Motor neuron (in vitro differentiated cells): ENCODE measurements around the gene DOCK2. TPM values are rescaled to one million over a fixed set of nuclear protein-coding genes. Genes with fewer than 3 reads are reported as not detected.
"Not testable (repeated sequence)": the region's sequence is repeated elsewhere in the genome, so short reads cannot be mapped to it uniquely, and the experiment has no call there.

Source experiments
- ATAC-seq, 8 experiments: fragments of 200-7000 bp; cut with Tn5 transposase; replicated peaks in 6 of 8; 2 replicates each; pipeline ENCODE4 v1.8.0; 2021; ENCODE audit warnings: mild to moderate bottlenecking in 8 of 8, moderate library complexity in 8 of 8
- H3K27ac ChIP-seq, 2 donors: fragments of 250-450 bp; sonication (Bioruptor Pico); 2 replicates each; pipeline ENCODE4 v1.9.0; 2021; ENCODE audit warnings: antibody characterized with exemption in 2 of 2, mild to moderate bottlenecking in 2 of 2, moderate library complexity in 1 of 2
- H3K4me1 ChIP-seq, 2 donors: fragments of 250-450 bp; sonication (Bioruptor Pico); replicated peaks in 1 of 2; 2 replicates each; pipeline ENCODE4 v1.6.1; 2021; ENCODE audit warnings: antibody characterized with exemption in 2 of 2, mild to moderate bottlenecking in 2 of 2, moderate library complexity in 1 of 2
- H3K4me3 ChIP-seq, 5 donors: fragments of 250-450 bp; sonication (Bioruptor Pico); 2 replicates each; pipeline ENCODE4 v1.9.0; 2021; ENCODE audit warnings: antibody characterized with exemption in 5 of 5, mild to moderate bottlenecking in 5 of 5, moderate library complexity in 4 of 5
- WGBS, 10 experiments: fragments of 450-650 bp; shearing (Covaris generic); methylation state at CpG; one replicate each; pipeline ENCODE4 v1.0.0; 2022; 5-methylcytosine and 5-hydroxymethylcytosine counted together
- in situ Hi-C, 9 experiments: fragments of 400-800 bp; cut with MboI; loops; one replicate each; pipeline ENCODE4 v1.15.0; 2021; ENCODE audit warnings: low sequenced_read_pairs in 9 of 9, low pct_unique_long_range_greater_than_20kb in 2 of 9; ENCODE audit not compliant: unreplicated experiment in 9 of 9
- total RNA-seq, 8 experiments: library from RNA; unstranded; fragments of 300-600 nt; gene quantifications; 2 replicates each; pipeline versions ENCODE4 v1.2.3 to v1.2.4, GENCODE V29; 2022

The DOCK2 gene
- total RNA-seq, 8 experiments from 2014 or later, result 0.18 to 105 (median 0.89) TPM

DNA sequence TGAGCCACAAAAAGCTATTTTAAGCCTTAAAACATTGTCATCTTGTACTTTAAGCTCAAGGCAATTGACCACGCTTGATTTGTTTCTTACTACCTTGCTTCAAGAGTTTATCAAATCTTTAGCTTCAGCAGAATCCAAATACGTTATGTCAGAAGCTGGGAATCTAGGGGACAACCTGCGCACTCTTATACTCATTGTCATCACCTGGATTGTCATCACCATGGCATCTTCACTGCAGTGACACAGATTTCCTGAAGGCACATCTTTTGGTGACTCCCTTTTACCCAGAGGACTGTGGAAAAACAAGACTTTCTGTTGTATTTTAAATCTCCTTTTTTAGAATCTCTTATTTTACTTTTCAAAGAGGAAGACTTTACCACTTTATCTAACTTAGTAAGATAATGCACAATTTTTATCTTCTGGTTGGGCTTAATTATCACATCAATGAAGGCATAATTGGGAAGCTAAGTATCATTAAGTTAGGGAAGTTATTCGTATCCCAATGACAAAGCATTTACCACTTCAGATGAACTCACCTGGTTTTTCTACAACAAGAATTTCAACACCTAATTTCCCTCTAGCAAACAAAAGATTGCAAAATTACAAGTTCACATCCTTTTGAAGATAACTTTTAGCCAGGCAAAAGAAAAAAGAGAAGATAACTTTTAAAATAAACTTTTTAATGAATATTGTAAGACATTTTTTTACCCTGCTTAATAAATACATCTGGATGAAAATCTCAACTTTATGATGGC is 162.0 kb downstream of the DOCK2 start:
- no peak overlapping the region for H3K4me3 ChIP-seq
- WGBS, 10 experiments, result 75 to 100% (median 87%) methylated on average over 2 to 4 of the region's 4 CpGs

DNA sequence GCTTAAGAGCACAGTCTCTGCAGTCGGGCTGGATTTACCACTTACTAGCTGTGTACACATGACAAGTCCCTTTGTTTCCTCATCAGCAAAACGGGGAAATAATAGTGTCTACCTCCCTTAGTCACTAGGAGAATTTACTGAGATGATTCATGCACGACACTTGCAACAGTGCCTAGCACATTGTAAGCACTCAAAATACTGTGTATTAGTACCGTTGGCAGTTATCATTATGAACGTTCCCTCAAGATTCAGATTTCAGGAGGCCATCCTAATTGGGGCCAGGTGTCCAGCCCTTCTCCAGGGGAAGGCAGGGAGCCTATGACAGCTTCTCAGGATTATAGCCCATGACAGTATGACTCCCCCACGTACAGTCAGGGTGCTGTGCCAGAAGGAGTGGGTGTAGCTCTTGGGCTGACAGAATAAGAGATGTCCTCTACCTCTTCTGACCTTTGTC is 164.3 kb downstream of the DOCK2 start:
- in situ Hi-C loops, result no loop called here
- H3K27ac ChIP-seq, result no peak overlapping the region
- WGBS, 10 experiments, result 23 to 100% (median 62%) methylated on average over 2 to 4 of the region's 6 CpGs; no CpG with 5 or more reads in 3 of the 10 experiments
- no peak overlapping the region for H3K4me3 ChIP-seq
- peaks cover 3 to 8% of the 10 kb centered on the region in 2 donors for H3K4me1 ChIP-seq
- peak in 2 of 8 experiments; percentile 13 to 24 for ATAC-seq

More for the DNA sequence above, 162.0 kb downstream of the DOCK2 start:
- in situ Hi-C loops, result no loop called here
- Histone ChIP-seq H3K27ac (no peak overlapping the region), H3K4me1 (peaks cover 7 to 11% of the 10 kb centered on the region in 2 donors)
- ATAC-seq, result no peak

DNA sequence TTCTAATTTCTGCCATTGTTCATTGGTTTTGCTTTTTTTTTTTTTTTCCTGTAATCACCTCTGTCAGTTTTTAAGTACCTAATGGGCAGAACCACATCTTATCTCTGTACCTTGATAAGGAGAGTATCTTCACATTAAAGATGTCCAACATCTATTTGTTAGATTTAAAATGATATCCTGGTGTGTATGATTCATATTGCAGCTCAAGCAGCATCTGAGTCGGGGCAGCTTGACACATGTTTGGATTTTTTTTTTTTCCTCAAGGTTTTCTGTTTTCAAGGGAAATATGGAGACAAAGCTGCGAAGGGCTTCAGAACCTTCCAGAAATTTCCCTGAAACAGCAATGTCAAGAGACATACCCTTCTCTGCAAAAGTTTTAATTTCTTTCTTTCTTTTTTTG is 164.7 kb downstream of the DOCK2 start:
- 0 to 100% (median 79%) methylated on average over 1 to 2 of the region's 2 CpGs; no CpG with 5 or more reads in 1 of the 10 experiments for WGBS, 10 experiments
- no peak for ATAC-seq

DNA sequence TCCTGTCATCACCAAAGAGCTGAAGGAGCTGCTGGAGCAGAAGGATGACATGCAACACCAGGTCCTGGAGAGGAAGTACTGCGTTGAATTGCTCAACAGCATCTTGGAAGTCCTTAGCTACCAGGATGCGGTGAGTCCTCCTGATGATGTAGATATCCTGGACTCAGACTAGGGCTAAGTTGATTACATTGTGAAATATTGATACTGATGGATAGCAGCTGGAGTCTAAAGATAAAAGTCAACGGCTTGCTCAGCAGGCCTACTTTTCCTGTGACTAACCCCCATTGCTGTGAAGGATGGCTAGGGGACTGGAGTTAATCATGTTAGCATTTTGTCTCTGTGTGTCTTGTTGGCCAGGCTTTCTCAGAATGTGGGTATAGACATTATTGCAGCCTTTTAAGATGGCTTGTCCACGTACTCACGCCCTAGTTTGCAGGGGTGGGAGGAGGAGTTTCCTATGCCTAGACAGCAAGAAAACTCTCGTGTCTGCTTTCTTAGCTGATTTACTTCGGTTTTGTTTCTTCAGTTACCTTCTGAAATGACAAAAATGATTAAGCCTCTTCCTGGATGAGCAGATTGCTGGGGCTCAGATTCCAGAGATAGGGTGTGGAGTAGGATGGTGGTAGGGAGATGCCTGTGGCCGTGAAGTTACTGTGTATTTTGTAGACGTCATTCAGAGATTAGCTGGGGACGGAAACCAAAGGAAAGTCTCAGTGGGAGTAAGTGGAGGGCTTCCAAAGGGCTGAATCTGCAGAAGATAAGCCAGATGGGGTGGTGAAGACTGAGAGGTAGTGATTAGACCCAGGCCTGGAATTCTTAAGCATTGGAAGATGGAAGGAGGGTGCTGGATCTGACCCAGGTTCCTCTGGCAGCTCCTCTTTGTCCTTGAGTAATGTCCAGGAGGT is 166.3 kb downstream of the DOCK2 start:
- Histone ChIP-seq H3K4me1 (peaks cover 8 to 9% of the 10 kb centered on the region in 2 donors), H3K27ac (no peak overlapping the region), H3K4me3 (no peak overlapping the region)
- peak in 6 of 8 experiments; percentile 15 to 88 (median 56) for ATAC-seq
- 2 to 95% (median 85%) methylated on average over 2 to 9 of the region's 10 CpGs for WGBS, 10 experiments
- in situ Hi-C loops, result no loop called here

More for the DNA sequence above, 164.7 kb downstream of the DOCK2 start:
- Histone ChIP-seq H3K4me1 (peaks cover 3 to 7% of the 10 kb centered on the region in 2 donors), H3K4me3 (no peak overlapping the region), H3K27ac (no peak overlapping the region)
- in situ Hi-C loops, result no loop called here

DNA sequence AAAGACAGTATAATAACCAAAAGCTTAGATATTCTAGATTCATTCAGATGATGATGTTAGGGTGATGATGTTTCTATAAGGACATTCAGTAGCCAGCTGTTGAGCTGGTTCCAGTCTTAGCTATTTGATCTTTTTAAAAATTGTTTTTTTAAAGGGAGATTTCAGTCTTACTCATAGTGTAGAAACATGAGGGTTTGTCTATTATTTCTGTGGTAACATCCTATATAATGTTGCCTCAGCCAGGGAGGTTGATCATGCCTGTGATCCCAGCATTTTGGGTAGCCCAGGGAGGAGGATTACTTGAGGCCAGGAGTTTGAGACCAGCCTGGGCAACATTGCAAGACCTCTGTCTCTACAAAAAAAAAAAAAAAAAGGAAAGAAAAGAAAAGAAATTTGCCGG is 167.8 kb downstream of the DOCK2 start:
- Histone ChIP-seq H3K4me1 (peaks cover 11% of the 10 kb centered on the region in 2 donors), H3K4me3 (no peak overlapping the region), H3K27ac (no peak overlapping the region)
- ATAC-seq, result no peak
- 36 to 100% (median 80%) methylated on average over 1 of the region's 1 CpG; no CpG with 5 or more reads in 3 of the 10 experiments for WGBS, 10 experiments
- in situ Hi-C loops, result no loop called here

DNA sequence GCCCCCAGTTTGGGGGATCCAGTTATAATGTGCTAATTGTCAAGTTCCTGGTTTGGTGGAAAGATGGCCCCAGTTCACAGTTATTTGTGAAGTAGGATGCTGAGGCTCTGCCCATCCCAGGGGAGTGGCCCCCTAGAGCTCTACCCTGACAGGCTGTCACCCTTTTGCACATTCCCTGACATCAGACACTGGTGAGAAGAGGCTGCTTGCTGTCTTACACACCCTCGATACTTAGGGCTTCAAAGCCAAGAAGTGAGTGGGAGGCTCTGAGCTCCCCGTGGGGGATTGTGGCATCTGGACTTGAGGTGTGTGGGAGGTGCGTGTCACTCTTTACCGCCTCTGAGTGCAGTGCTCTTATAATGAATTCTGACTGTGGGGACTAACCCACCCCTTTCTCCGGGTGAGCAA is 168.5 kb downstream of the DOCK2 start:
- in situ Hi-C loops, result no loop called here
- Histone ChIP-seq H3K4me1 (peaks cover 15 to 18% of the 10 kb centered on the region in 2 donors), H3K4me3 (no peak overlapping the region), H3K27ac (no peak overlapping the region)
- peak in 6 of 8 experiments; percentile 19 to 74 (median 32) for ATAC-seq
- WGBS, 10 experiments, result 0 to 94% (median 53%) methylated on average over 1 to 3 of the region's 5 CpGs; no CpG with 5 or more reads in 2 of the 10 experiments

DNA sequence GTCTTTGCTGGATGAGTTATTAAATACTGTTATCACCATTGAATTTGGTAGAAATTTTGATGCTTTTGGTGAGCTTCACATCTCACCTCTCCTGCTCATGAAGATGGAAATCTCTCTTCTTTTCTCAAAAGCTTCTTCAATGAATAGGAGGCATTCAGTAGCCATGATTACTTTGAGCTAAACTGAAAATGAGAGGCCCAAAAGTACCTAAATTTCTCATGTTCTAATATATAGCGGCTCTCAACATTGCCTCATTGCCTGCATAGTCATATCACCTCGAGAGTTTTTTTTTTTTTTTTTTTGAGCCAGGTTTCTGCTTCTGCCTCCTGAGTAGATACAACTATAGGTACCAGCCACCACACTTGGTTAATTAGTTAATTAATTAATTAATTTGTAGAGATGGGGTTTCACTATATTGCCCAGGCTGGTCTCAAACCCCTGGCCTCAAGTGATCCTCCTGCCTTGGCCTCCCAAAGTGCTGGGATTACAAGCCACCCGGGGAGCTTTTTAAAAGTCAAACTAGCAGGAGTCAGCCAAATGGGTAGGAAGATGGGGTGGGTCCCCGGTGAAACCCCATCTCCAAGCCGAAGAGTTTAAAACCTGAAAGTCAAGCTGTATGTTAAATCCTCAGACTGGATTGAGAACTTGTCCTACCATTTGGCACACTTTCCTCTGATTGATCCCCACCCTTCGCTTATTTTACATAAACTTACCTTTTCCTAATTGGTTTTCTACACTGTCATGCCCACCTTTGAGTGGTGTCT is 169.0 kb downstream of the DOCK2 start:
- ATAC-seq, result no peak
- Histone ChIP-seq H3K4me1 (peaks cover 17 to 24% of the 10 kb centered on the region in 2 donors), H3K4me3 (no peak overlapping the region), H3K27ac (no peak overlapping the region)
- in situ Hi-C loops, result no loop called here
- WGBS, 10 experiments, result 67 to 97% (median 85%) methylated on average over 2 to 6 of the region's 6 CpGs; no CpG with 5 or more reads in 3 of the 10 experiments

DNA sequence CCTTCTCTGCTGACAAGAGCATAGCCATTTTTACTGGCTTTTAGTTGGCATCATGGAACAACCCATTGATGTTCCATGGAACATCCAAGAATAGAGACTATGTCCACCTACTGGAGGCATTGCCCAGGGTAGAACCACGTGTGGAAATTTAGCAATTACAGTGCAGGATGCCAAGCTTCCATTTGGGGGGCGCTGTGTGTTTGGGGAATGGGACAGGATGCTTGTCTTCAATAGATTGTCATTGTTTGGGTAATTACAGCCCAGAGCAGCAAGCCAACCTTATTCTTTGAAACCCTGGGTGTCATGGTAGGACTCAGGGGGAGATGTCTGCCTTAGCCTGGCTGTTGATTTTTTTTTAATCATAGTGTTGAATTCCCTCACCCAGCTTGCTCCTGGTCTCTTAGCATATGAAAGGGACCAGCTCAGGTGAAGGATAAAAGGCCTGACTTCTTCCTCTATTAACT is 171.1 kb downstream of the DOCK2 start:
- ATAC-seq, result peak in 2 of 8 experiments; percentile 17 to 29
- WGBS, 10 experiments, result 0 to 59% (median 8%) methylated on average over 1 to 2 of the region's 2 CpGs; no CpG with 5 or more reads in 2 of the 10 experiments
- Histone ChIP-seq H3K27ac (no peak overlapping the region), H3K4me3 (no peak overlapping the region), H3K4me1 (peaks cover 31 to 36% of the 10 kb centered on the region in 2 donors)
- in situ Hi-C loops, result no loop called here

DNA sequence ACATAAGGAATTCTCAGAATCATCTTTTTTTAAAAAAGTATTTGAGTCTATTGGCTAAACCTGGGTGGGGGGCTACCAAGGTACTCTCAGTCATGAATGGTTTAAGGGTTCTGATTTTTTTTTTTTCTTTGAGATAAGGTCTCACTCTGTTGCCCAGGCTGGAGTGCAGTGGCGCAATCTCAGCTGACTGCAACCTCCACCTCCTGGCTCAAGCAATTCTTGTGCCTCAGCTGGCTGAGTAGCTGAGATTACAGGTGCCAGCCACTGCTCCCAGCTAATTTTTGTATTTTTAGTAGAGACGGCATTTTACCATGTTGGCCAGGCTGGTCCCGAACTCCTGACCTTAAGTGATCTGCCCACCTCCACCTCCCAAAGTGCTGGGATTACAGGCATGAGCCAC is 171.8 kb downstream of the DOCK2 start:
- in situ Hi-C loops, ATAC-seq, H3K27ac ChIP-seq, H3K4me3 ChIP-seq: not testable (repeated sequence)
- peaks cover 31 to 36% of the 10 kb centered on the region in 2 donors for H3K4me1 ChIP-seq
- 67 to 84% (median 72%) methylated on average over 1 to 3 of the region's 3 CpGs; no CpG with 5 or more reads in 5 of the 10 experiments for WGBS, 10 experiments

DNA sequence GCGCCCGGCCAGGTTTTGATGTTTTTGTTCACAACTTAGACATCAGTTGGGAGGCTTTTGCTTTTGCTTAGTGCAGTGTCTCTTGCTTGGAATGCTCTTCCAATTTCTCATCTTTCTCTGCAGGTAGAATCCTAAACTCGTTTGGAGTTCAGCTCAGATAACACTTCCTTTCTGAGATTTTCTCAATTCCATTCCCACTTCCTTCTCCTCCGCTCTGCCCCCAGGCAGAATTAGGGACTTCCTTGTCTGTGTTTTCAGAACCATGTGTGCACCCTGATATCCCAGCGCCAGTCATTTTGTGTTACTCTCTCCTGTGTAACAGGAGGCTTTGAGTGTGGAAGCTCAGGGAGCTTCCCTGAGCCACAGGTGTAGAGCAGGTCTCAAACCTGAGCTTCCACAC is 172.2 kb downstream of the DOCK2 start:
- 40 to 100% (median 83%) methylated on average over 2 to 4 of the region's 5 CpGs; no CpG with 5 or more reads in 3 of the 10 experiments for WGBS, 10 experiments
- in situ Hi-C loops, result no loop called here
- Histone ChIP-seq H3K4me1 (peaks cover 31 to 36% of the 10 kb centered on the region in 2 donors), H3K27ac (no peak overlapping the region), H3K4me3 (no peak overlapping the region)
- ATAC-seq, result no peak

DNA sequence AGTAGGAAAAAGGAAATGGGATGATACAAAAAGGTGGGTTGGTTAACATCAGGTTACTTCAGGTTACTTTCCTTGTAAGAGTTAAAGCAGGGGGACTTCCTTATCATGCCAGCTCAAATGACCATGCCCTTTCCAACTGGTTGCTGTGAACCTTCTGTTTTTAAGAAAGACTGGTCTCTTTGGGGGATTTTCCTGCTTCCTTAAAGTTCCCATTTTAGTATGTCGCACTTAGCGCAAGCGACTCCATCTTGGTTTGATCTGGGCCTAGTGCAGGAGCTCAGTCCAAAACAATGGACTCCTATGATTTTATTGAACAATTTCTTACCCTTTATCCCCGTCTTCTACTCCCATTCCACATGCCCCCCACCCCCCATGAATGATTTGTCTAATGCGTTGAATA is 173.4 kb downstream of the DOCK2 start:
- 100% methylated on average over 3 to 4 of the region's 5 CpGs; no CpG with 5 or more reads in 7 of the 10 experiments for WGBS, 10 experiments
- H3K27ac ChIP-seq, result no peak overlapping the region
- H3K4me3 ChIP-seq, result no peak overlapping the region
- no peak for ATAC-seq
- H3K4me1 ChIP-seq, result peaks cover 28 to 32% of the 10 kb centered on the region in 2 donors
- in situ Hi-C loops, result no loop called here

DNA sequence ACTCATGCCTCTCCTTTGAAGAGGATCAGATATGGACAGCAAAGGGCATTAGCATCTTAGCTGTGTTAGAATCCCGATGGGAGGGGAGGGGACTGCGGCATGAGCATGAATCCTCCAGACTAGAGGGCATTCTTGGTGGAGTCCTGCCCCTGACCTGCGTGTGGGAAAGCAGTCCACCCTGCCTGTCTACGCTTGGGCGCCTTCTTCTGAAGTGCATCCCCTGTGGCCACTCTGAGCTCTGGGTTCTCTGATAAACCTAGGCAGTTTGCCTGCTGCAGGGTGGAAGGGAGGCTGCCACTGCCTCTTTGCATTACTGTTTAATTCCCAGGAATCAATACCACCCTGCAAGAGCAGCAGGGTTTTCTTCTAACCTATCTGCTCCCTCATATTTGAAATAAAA is 173.9 kb downstream of the DOCK2 start:
- peak in 5 of 8 experiments; percentile 19 to 51 (median 37) for ATAC-seq
- peaks cover 28 to 29% of the 10 kb centered on the region in 2 donors for H3K4me1 ChIP-seq

More for the DNA sequence above, 173.9 kb downstream of the DOCK2 start:
- in situ Hi-C loops, result no loop called here
- 60 to 92% (median 80%) methylated on average over 2 of the region's 5 CpGs; no CpG with 5 or more reads in 6 of the 10 experiments for WGBS, 10 experiments
- no peak overlapping the region for H3K4me3 ChIP-seq
- no peak overlapping the region for H3K27ac ChIP-seq
